ENCODE measurements around the gene OR51E1.
A peak's percentile ranks its signal among the peaks of the same experiment; 100 is the strongest.

Gene OR51E1

DNA sequence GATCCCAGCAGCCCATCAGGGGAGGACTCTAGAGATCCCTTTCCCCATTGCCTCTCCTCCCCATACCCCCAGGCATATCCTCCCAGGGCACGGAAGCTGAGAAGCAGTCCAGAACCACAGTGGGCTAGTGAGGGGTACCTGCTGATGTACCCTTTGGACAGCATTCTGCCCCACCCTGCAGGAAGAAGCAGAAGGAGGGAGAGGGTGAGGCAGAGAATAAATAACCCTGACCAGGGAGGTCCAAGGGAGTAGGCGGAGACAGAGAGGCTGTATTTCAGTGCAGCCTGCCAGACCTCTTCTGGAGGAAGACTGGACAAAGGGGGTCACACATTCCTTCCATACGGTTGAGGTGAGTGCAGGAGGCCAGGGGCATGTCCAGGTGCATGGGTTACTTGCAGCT is at the start of gene OR51E1:
Gene OR51E1 (plus strand): TSS at position 301 of the 400 bp plus-strand sequence. CDS start 8,545 bp downstream, outside the sequence.
- DNase-seq: no peak

DNA sequence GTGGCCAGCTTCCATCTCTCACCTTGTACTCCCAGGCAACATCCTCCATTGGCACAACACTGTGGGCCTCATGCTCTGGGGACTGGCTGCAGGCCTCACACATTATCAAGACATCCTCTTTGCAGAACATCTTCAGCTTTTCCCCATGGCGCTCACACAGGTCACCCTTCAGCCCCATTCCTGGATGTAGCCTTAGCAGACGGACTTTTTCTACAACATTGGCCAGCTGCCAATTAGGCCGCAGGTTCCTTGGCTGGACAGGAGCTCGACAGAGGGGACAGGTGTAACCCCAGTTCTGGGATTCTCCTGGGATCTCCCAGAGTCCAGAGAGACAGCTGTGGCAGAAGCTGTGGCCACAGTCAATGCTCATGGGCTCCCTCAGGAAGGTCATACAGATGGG is 38.7 kb upstream of the OR51E1 start:
- DNase-seq: no peak

DNA sequence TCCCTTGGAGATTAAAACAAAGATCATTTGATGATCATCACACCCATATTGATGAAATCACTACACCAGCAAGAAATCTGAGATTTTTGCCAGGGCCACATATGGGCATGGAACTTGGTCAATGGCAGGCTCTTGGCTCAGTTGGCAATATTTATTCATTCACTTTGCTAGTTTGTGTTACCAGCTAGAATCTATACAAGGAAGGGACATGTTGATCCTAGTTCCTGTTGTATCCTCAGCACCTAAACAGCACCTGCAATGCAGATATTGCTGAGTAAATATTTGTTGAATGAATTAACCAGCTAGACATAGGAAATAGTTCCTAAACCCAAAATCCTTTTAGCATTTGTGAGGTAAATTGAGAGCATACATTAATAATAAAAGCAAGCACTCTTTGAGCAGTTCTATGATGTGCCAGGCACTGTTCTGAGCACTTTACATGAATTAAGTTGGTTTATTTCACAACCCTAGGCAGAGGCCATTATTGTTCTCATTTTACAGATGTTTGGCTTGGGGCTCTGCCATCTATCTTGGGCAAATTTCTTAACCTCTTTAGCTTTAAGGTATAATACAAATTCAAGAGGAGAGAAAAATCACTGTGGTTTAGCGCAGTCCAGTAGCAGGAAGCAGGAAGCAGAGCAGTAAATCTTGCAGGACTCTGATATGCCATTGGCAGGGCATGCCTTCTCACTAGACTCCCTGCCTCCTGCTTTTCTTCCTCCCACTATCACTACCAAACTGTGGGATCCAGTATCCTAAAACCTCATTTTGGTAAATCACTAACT is 37.4 kb upstream of the OR51E1 start:
- DNase-seq: no peak

DNA sequence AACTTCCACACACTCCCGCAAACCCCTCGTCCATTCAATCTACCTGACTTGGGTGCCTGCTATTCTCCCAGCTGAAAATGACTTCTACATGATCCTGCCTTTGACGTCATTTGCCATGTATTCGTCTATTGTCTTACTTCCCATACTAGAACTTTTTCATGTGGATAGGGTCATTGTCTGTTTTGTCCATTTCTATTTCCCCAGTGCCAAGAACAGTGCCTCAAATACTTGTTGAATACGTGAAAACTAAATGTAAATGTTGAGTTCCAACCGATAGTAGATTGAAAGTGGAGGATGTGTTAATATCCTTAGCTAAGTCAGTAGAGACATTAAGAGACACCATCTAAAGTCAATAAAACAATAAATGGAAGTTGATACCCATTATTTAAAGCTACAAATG is 36.7 kb upstream of the OR51E1 start:
- no peak for DNase-seq

DNA sequence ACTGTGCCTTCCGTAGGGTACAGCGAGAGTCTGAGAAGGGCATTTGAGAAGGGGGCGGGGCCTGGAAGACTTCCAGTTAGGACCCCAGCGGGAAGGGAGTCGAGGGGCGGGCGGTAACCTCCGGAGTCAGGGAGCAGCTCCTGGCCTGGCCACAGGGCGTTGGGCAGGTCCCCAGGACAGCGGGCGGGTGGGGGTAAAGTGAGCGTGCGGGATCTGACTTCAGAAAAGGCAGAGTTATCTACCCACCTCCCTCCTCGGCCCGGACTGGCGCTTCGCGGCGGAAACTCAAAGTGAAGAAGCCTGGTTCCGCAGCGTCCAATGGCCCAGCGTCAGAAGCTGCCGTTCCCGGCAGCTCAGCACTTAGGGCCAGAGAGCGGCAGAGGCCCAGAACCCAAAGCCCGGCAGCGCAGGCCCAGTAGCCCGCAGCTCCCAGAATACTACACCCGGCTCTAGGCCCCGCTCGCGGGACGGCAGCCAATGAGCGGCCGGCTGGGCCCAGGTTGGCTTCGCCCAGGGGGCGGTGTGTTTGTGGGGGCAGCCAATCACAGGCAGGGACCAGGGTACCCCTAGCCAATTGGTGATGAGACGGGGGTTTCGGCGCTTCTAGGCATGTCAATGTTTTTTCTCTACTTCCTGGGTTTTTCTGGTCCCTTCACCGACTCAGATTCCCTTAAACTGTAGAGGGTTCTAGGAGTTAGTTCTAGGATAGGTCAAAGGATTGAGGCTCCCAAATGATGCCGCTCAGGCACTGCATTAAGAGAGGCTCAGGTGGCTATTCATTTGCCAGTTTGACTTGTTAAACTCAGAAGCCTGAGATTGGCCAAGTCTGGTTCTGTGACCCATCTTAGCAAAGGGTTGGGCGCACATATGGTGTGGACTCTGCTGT is 35.8 kb upstream of the OR51E1 start, which contains the start of gene TRIM68:
Gene TRIM68 (minus strand): TSS at position 451 of the 886 bp plus-strand sequence. CDS start 2,727 bp downstream, outside the sequence.
- peak; percentile 90 for DNase-seq

DNA sequence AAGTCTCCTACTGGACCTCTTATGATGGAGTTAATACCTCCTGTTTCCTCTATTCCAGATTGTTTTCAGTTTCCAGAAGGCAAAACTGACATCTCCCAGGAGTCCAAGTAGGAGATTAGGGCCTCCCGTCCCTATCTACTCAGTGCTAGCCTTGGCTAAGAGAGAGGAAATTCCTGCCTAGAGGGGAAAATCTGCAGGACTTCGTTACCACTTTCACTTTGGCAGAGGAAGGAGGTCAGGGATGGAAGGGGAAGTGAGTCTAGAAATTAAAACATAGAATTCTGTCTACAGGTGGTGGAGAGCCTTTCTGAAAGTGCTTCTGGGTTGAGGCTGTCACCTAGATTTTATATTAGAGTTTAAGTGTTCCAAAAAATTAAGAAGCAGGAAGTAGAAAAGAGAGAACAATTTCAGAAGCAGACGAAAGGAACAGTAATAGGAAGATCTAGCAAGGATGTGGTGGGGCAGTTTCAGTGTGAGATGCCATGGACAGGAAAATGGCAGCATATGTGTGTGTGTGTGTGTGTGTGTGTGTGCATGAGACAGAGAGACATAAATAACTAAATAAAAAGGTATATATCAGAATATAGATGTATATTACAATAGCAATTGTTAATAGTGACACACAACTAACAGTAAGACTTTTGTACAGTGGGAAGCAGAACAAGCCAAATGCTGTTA is 33.4 kb upstream of the OR51E1 start:
- DNase-seq: no peak

DNA sequence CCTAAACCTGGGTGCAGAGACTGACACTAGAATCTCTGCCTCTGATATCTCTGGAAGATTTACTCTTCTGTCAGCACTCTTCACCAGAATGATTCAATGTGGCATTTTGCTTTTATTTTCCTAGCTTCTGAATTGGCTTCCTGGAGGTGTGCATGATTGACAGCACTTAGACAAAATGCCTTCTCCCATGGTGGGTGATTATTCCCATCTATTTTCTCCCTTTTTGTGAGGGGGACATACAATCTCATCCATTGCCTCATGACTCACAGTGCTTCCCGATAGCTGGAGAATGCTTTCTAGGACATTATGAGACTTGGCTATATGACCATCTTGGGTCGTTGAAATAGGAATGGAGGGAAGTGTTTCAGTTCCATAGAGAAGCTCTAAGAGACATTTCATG is 31.8 kb upstream of the OR51E1 start:
- DNase-seq: no peak

DNA sequence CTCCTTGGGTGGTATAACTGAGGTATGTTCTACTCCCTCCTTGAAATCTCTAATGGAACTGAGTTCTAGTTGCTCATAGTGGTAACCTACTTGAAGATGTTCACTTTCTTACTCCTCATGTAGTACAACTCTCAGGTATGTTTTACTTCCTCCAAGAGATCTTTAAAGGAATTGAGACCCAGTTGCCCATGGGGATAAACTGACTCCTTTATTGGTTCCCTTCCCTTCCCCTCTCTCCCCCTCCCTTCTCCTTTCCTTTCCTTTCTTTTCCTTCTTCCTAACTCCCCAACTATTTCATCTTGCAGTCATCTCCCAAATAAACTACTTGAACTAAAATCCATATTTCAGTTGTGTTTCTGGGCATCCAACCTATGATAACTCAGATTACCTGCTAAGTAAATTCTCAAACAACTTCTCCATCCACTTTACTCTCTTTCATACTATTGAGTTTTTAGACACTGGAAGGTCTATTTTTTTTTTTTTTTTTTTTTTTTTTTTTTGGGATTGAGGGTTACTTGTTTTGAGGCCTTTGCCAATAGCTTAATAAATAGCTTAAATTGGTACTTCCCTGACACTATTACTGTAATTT is 27.8 kb upstream of the OR51E1 start:
- DNase-seq: no peak

GRCh38 chr11:4619514-4619913 is 24.3 kb upstream of the OR51E1 start:
- DNase-seq: no peak

DNA sequence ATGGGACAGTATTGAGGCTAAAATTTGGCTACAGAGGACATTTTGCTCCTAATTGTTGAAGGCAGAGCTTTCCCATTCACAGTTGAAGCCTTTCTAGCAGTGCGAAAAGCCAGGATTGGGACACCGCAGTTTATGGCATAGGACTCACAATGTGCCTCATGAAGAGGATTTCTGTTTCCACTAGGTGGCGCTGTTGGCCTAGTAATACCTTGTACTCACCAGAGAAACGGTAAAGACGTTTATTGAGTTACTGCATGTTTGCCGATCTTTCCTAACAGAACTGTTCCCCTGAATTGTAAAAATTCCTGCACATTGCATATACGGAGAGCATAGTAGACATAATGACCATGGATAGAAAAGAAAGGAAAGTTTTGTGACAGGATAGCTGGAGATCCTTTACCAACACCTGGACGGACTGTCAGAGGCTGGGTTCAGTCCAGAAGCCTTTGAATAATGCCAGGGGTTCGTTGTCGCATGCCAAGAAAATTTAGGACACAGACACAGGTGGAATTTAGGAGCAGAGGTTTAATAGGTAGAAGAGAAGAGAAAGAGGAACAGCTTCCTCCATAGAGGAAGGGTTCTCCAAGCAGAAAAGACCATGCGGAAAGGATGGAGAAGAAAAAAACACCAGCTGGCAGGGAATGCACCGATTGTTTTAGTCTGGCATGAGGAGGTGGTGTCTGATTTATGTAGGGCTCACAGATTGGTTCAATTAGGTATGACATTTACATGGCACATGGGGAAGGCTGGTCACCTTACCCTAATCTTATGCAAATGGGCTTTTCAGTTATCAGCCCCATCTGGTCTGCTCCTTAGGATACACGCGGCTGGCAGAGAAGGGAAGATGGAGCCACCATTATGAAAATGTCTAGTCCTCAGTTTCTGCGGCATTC is 17.3 kb upstream of the OR51E1 start:
- peak; percentile 76 for DNase-seq

GRCh38 chr11:4636136-4636535 is 7.6 kb upstream of the OR51E1 start:
- no peak for DNase-seq

DNA sequence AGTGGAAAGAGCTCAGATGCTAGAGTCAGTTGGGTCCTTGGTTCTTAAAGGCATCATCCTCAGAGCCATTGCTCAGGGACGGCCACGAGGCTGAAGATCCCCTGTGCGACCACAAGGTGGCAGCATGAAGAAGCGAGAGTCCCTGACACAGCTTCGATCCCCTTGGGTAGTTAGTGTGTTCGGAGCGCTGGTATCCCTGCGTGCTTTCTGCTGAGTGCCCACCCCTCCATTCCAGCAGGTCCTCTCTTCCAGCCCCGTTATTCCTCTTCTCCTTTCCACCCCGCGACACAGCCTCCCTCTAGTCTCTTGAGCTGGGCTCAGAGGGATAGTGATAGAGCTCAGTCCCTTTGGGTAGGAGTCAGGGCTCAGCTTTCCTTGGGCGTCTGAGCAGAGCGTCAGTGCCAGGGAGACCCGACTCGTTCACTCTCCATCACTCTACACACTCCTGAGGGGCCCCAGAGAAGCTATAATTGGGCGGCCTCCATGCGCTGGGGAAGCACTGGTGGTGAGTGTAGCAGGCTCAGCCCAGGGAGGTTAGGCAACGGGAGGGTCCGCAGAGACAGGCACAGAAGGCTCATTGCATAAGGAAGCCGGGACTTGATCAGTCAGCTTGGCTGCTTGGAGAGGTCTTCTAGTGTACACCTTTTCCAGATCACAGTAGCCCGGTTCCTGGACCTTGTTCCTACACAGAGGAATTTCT is 6.7 kb upstream of the OR51E1 start, which contains the start of gene OR51D1:
Gene OR51D1 (plus strand): TSS at position 516 of the 700 bp plus-strand sequence. CDS start 2,314 bp downstream, outside the sequence.
- peak; percentile 62 for DNase-seq

- no peak for DNase-seq
These were observed 6.1 kb upstream of the OR51E1 start for GRCh38 chr11:4637662-4638047.

DNA sequence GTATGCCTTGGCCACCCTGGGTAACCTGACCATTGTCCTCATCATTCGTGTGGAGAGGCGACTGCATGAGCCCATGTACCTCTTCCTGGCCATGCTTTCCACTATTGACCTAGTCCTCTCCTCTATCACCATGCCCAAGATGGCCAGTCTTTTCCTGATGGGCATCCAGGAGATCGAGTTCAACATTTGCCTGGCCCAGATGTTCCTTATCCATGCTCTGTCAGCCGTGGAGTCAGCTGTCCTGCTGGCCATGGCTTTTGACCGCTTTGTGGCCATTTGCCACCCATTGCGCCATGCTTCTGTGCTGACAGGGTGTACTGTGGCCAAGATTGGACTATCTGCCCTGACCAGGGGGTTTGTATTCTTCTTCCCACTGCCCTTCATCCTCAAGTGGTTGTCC is 3.9 kb upstream of the OR51E1 start:
- no peak for DNase-seq

DNA sequence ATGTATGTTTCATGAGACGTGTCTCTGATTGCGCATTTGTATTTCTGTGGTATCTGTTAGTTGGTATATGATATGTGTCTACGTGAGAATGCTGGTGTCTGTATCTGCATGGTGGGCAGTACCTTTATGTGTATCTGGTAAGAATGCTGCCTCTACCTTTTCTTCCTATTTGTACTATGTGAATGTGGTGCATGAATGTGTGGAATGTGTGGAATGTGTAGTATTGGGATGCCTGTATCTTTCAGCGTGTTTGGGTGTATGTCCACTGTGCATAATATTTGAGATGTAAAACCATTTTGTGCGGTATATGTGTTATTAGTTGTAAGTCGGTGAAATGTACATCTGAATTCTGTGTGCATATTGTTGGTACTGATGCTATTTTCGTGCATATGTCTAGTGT is 2.3 kb upstream of the OR51E1 start:
- no peak for DNase-seq

DNA sequence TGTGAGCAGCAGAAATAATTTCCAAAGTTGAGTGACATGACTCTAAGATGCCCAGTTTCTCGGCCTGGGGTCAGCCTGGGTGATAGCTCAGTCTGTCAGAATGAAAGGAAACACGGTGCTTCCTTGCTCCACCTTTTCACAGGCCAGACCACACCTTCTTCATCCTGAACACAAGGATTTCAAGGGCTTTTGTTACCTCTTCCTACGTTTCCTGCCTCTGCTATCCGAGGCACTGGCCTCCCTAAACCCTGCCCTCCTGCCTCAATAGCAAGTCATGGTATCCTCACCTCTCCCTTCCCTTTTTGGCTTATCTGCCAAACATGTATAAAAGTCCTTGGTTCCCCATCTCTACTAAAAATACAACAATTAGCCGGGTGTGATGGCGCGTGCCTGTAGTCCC is 1.7 kb upstream of the OR51E1 start:
- DNase-seq: no peak

GRCh38 chr11:4643076-4643475 is 706 bp upstream of the OR51E1 start:
- DNase-seq: no peak

- DNase-seq: no peak
These were observed 451 bp downstream of the OR51E1 start for GRCh38 chr11:4644233-4644632.

- DNase-seq: no peak
These were observed 2.2 kb downstream of the OR51E1 start for GRCh38 chr11:4645974-4646373.

DNA sequence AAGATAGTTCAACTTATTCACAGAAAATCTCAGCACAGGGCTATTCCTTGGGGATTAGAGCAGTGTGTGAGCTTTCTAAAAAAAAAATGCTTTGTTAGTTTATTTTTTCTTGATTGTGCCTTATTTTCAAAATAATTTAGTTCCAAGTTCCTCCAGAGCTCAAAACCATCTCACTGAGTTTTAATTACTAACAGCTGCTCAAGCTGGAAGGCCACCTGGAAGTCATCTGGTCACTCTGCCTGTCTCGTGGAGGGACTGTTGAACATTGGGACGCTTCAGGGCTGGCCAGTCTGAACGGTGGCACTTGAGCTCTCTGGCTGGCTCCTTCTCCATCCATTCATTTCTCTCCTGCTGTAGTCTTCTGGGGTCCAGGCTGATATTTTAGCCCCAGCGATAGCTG is 4.0 kb downstream of the OR51E1 start:
- DNase-seq: no peak
